Thyroid gland (tissue), 4 donors: ENCODE measurements around the gene ZBTB18. TPM values are rescaled to one million over a fixed set of nuclear protein-coding genes. Genes with fewer than 3 reads are reported as not detected.

ENCODE experiments used
- DNase-seq, 2 donors: peaks; one replicate each; pipeline ENCODE4 v3.0.0-alpha.2; 2019
- H3K27ac ChIP-seq, 3 donors: fragments of 200-600 bp; sonication (generic); 1 replicate in 2 of 3; 2 replicates in 1 of 3; pipeline ENCODE4 v1.5.1; 2016 to 2019; ENCODE audit warnings: mild to moderate bottlenecking in 1 of 3, moderate library complexity in 1 of 3
- H3K27me3 ChIP-seq: fragments of 200-600 bp; sonication (generic); one replicate; pipeline ENCODE4 v1.5.1; 2019
- H3K36me3 ChIP-seq, 2 donors: fragments of 200-600 bp; sonication (generic); one replicate each; pipeline ENCODE4 v1.5.1; 2016 to 2019
- H3K4me1 ChIP-seq, 2 donors: fragments of 200-600 bp; sonication (generic); one replicate each; pipeline ENCODE4 v1.5.1; 2017 to 2019
- H3K4me3 ChIP-seq, 3 donors: fragments of 200-600 bp; sonication (generic); replicated peaks in 1 of 3; 1 replicate in 2 of 3; 2 replicates in 1 of 3; pipeline ENCODE4 v1.5.1; 2016; ENCODE audit warnings: mild to moderate bottlenecking in 1 of 3
- H3K9me3 ChIP-seq: fragments of 200-600 bp; sonication (generic); one replicate; pipeline ENCODE4 v1.5.1; 2017
- CTCF ChIP-seq, 6 experiments: fragments of 200-600 bp in 3 of 6; fragments of 450-650 bp in 3 of 6; sonication (generic) in 3 of 6; IDR thresholded peaks; one replicate each; pipeline ENCODE4 v1.5.1; 2016 to 2019; ENCODE audit warnings: antibody characterized with exemption in 6 of 6, mild to moderate bottlenecking in 2 of 6, inconsistent platforms in 1 of 6, moderate library complexity in 1 of 6
- POLR2A ChIP-seq, 2 donors: fragments of 450-650 bp; IDR thresholded peaks; one replicate each; pipeline ENCODE4 v1.6.1; 2017; ENCODE audit warnings: antibody characterized with exemption in 2 of 2, mild to moderate bottlenecking in 2 of 2, moderate library complexity in 1 of 2
- WGBS, 2 donors: methylation state at CpG; one replicate each; pipeline ENCODE4 v1.1.5; 2017; 5-methylcytosine and 5-hydroxymethylcytosine counted together
- intact Hi-C: fragments of 100-400 bp; cut with DNase I; formaldehyde crosslinking; loops from one replicate; pipeline ENCODE4 v1.15.1; 2023
- total RNA-seq, 4 donors: library from RNA; depleted of rRNA; stranded (reverse); fragments of >200 nt; gene quantifications; one replicate each; pipeline ENCODE4 v1.2.3, GENCODE V29; 2016

The ZBTB18 gene
- total RNA-seq, 4 donors from 2014 or later: 15.5 to 20.6 (median 18.3) TPM

DNA sequence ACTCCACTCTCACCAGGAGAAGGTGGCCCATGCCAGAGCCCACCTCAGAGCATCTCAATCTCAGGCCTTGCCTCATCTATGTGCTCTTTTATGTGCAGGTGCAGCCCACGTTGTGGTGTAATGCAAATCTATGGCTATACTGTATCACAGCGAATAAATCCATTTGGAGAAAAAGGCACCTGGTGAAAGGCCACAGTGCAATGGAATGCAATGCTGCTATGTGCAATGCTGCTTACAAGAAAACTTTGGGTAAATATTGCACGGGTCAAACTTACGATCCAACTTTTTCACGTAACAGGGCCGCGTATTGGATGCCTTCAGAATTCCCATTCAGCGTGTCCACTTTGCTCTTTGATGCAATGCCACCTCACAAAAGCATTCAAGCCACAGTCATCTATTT, 13.5 kb downstream of the ZBTB18 start:
- Histone ChIP-seq H3K27me3 (no peaks in the 10 kb centered on the region), H3K9me3 (no peaks in the 10 kb centered on the region), H3K4me1 (no peaks in the 10 kb centered on the region), H3K36me3 (no peaks in the 10 kb centered on the region), H3K27ac (no peak overlapping the region), H3K4me3 (no peak overlapping the region)
- no peak for DNase-seq
- TF ChIP-seq POLR2A (IDR thresholded peaks at IDR 0.05): no peak
- no peak for TF ChIP-seq CTCF (IDR thresholded peaks at IDR 0.05)
- WGBS, 2 donors: 93% methylated on average over 8 of the region's 8 CpGs
- intact Hi-C loops: no loop called here

DNA sequence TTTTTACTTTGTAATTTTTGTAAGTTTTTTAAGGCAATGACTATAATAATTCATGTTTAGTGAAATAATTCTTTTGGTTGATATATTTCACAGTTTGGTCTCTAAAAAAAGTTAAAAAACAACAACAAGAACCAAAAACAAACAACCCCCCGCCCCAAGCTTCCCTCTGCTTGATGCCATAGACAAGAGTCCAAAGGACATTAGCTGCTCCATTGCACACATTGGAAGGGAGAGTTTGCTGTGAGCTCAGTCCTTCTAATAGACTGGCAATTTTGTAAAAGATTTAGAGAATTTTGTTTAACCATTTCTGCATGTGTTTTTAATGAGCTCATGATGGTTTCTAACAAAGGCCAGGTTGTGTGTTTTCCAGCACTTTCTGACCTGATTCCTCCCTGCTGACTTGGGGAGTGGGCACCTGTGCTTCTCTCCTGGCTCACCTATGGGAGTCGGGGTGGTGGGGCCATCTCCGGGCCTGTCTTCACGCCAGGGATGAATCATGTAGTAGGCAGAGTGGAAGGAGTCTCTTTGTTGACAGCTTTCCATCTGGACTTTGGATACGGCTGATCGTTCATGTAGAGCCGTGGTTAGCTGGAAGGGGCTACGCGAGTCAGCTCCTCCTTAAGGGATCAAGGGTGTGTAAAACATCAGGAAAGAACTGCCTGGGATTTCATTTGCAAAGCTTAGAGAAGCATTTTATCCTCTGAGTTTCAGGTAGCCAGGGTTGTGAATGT, 14.1 kb downstream of the ZBTB18 start:
- intact Hi-C loops: no loop called here
- WGBS, 2 donors: 62 to 72% methylated on average over 9 of the region's 9 CpGs
- Histone ChIP-seq H3K4me3 (no peak overlapping the region), H3K4me1 (no peaks in the 10 kb centered on the region), H3K9me3 (no peaks in the 10 kb centered on the region), H3K27ac (no peak overlapping the region), H3K36me3 (no peaks in the 10 kb centered on the region), H3K27me3 (no peaks in the 10 kb centered on the region)
- DNase-seq: no peak
- TF ChIP-seq CTCF (IDR thresholded peaks at IDR 0.05): no peak
- no peak for TF ChIP-seq POLR2A (IDR thresholded peaks at IDR 0.05)

DNA sequence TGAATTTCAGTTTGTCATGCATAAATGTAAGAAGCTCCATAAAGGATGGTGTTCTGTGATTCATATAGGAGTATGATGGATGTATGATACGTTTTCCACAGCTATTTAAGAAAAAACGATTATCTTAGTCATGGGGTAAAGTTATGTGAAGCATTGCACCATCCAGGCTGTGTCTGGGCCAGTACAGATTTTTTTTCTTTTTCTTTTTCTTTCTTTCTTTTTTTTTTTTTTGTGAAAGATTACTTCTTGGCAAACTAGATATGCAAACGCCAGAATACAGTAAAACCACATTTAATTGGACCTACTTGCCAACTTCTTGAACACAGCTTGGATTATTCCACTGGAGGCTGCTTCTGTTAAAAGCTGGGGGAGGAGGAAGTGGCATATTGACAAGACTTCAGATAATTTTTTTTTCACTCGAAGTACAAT, 14.9 kb downstream of the ZBTB18 start:
- H3K4me1 ChIP-seq: no peaks in the 10 kb centered on the region
- intact Hi-C loops: no loop called here
- DNase-seq: no peak
- no peak overlapping the region for H3K4me3 ChIP-seq
- no peak for TF ChIP-seq POLR2A (IDR thresholded peaks at IDR 0.05)
- TF ChIP-seq CTCF (IDR thresholded peaks at IDR 0.05): no peak
- WGBS, 2 donors: 59 to 64% methylated on average over 4 of the region's 4 CpGs
- H3K36me3 ChIP-seq: no peaks in the 10 kb centered on the region
- no peaks in the 10 kb centered on the region for H3K27me3 ChIP-seq
- H3K9me3 ChIP-seq: no peaks in the 10 kb centered on the region
- H3K27ac ChIP-seq: no peak overlapping the region

DNA sequence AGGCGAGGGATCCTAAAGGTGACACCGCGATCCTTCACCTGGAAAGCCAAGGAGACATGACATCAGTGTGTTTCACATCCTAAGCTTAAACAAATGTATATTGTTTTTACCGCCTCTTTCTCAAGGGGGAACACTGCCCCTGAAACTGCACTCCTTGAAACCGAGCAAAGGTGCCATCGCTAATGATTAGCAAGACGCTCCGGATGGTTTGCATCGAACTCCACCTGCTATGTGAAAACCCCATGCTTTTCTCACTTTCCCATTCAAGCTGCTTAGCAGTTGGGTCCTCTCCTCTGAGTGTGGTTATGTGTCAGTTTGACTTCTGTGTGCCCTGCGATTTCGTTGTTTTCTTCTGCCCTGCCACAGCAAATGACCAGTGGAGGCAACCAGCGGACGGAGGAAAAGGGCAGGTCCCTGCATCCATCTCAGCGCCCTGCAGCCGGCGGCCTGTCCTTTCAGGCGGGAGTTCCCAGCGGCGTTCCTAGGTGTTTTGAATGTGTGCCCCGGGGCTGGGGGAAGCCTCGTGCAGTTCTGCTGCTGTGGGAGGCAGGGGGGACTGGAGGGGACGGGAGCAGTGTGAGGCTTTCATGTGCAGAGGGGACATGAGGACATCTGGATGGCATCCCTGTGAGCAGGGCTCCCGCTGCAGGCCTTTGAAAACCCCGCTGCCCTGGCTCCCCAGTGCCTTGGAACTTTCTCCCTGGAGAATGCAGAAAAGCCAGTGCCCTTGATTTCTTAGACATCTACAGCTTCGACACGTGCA, 16.1 kb downstream of the ZBTB18 start:
- intact Hi-C loops: no loop called here
- no peak overlapping the region for H3K27ac ChIP-seq
- no peaks in the 10 kb centered on the region for H3K4me1 ChIP-seq
- 64 to 73% methylated on average over 26 of the region's 26 CpGs for WGBS, 2 donors
- H3K4me3 ChIP-seq: no peak overlapping the region
- no peaks in the 10 kb centered on the region for H3K36me3 ChIP-seq
- H3K9me3 ChIP-seq: no peaks in the 10 kb centered on the region
- H3K27me3 ChIP-seq: no peaks in the 10 kb centered on the region
- TF ChIP-seq POLR2A (IDR thresholded peaks at IDR 0.05): no peak
- no peak for TF ChIP-seq CTCF (IDR thresholded peaks at IDR 0.05)
- no peak for DNase-seq

GRCh38 chr1:244067893-244068292, 16.8 kb downstream of the ZBTB18 start:
- TF ChIP-seq CTCF (IDR thresholded peaks at IDR 0.05): no peak
- TF ChIP-seq POLR2A (IDR thresholded peaks at IDR 0.05): no peak
- H3K4me1 ChIP-seq: no peaks in the 10 kb centered on the region
- intact Hi-C loops: no loop called here

More at GRCh38 chr1:244067893-244068292, 16.8 kb downstream of the ZBTB18 start:
- H3K27ac ChIP-seq: no peak overlapping the region
- WGBS, 2 donors: 73 to 83% methylated on average over 4 of the region's 4 CpGs
- H3K4me3 ChIP-seq: no peak overlapping the region
- no peak for DNase-seq
- no peaks in the 10 kb centered on the region for H3K36me3 ChIP-seq
- H3K27me3 ChIP-seq: no peaks in the 10 kb centered on the region
- no peaks in the 10 kb centered on the region for H3K9me3 ChIP-seq
